Hair follicle dermal papilla cell (primary cell): Measurements from ENCODE around the gene EXOC1L. TPM values are rescaled to one million over a fixed set of nuclear protein-coding genes. Genes with fewer than 3 reads are reported as not detected.

Experiments
- small RNA-seq: library from RNA; depleted of rRNA; stranded (forward); fragments of <200 nt; gene quantifications from one replicate; pipeline ENCODE3, GENCODE V24; 2012
- total RNA-seq: library from RNA; depleted of rRNA; stranded (reverse); fragments of >200 nt; gene quantifications from 2 replicates; pipeline ENCODE4 v1.2.3, GENCODE V29; 2012

Gene EXOC1L, protein sequence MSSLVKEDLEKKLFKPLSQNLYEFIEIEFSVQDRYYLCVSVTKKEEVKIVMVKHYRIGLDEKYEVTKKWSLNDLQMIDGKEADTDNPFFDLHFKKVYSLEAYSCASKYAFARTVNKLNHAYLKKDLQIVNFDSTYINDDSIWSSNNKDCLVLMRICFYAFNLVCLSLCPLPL
- not detected in 2 replicates for total RNA-seq

DNA sequence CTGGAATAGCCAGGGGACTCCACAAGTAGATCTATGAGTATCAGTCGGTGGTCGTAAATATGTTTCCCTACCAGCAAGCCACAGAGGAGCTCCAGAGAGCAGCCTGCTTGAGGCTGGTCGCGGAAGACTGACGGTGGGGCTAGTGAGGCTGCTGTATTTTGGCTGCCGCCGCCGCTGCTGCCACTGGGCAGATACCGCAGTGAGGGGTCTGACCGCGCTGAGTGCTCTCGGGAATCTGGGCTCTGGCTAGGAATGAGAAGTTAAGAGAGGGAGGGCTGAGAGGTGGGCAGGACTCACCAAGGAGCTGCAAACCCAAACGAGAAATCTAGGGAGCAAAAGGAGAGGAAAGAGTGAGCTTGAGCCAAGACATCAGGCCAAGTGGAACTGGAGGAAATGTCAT is at the start of gene EXOC1L:
Gene EXOC1L, plus strand, starts transcription at position 157 of the 400 bp plus-strand sequence. Its CDS starts 237 bp downstream, at position 394.

DNA sequence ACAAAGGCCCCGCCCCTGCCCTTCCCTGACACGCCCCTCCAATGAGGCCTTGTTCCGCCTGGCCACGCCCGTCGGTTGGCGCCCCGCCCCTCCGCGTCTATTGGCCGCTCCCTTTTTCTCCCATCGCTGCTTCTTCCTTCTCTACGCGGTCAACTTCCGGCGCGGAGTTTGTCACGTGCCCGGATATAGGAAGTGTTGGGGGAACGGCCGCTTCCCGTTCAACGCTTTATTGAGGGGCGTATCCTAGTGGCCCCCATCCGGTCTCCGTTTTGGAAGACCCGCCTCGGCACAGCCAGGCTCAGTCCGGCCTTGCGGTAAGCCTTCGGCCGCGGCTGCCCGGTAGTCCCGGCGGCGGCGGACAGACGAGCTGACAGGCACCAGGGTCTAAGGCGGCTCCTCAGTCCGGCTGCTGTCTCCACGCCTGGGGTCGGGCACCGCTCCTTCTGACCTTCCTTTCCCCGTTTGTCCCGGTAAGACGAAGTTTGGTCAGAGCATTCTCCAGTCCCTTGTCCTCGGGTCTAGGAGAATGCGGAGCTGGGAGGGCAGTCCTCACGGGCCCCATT is 34.0 kb downstream of the EXOC1L start, which contains the start of gene EXOC1:
Gene EXOC1, plus strand, starts transcription at position 165 of the 563 bp plus-strand sequence. CDS start 4,676 bp downstream, outside the sequence.

Small RNA genes lying within 50 kb of the gene (small RNA-seq; reads per million reads assigned to genes)
- gene RNU6-276P, result not detected
- gene RNU6-652P, result not detected

Other genes starting within 250 kb of the EXOC1L start
- gene PDCL2, start 227.5 kb upstream of the EXOC1L start, total RNA-seq, result not detected in 2 replicates
- 0.16 TPM in 1 of 2 replicates, not detected in the other for gene NMU, start 183.5 kb upstream of the EXOC1L start, total RNA-seq
- gene EXOC1, start 33.9 kb downstream of the EXOC1L start, total RNA-seq, result 43.1 and 47.5 TPM in 2 replicates
- gene CEP135, start 129.2 kb downstream of the EXOC1L start, total RNA-seq, result 7.0 and 8.8 TPM in 2 replicates